Liver (tissue), 3 donors: Measurements from ENCODE around the gene ACSS2.

Experiments used
- ATF3 ChIP-seq: IDR thresholded peaks from 2 replicates; pipeline ENCODE4 v1.6.1; 2016; ENCODE audit warnings: antibody characterized with exemption
- CTCF ChIP-seq: fragments of 150-350 bp; IDR thresholded peaks from 2 replicates; pipeline ENCODE4 v1.5.1; 2017; ENCODE audit warnings: improper control_type of control experiment, low read depth, low read length; ENCODE audit not compliant: missing input control
- EGR1 ChIP-seq, 2 donors: IDR thresholded peaks; 2 replicates each; pipeline ENCODE4 v1.6.1; 2016 to 2018; ENCODE audit warnings: antibody characterized with exemption in 2 of 2, low read depth in 2 of 2
- FOXA1 ChIP-seq: IDR thresholded peaks from 2 replicates; pipeline ENCODE4 v1.6.1; 2016; ENCODE audit warnings: antibody characterized with exemption
- GABPA ChIP-seq, 2 donors: IDR thresholded peaks in 1 of 2; conservative IDR thresholded peaks in 1 of 2; 2 replicates each; pipeline ENCODE4 v1.6.1; 2016; ENCODE audit warnings: antibody characterized with exemption in 2 of 2, mild to moderate bottlenecking in 1 of 2, moderate library complexity in 1 of 2
- JUND ChIP-seq, 2 donors: IDR thresholded peaks; 2 replicates each; pipeline ENCODE4 v1.6.1; 2016; ENCODE audit warnings: antibody characterized with exemption in 2 of 2
- MAX ChIP-seq: IDR thresholded peaks from 2 replicates; pipeline ENCODE4 v1.6.1; 2016; ENCODE audit warnings: antibody characterized with exemption
- RAD21 ChIP-seq, 2 donors: IDR thresholded peaks; 2 replicates each; pipeline ENCODE4 v1.6.1; 2016; ENCODE audit warnings: antibody characterized with exemption in 2 of 2, mild to moderate bottlenecking in 2 of 2
- REST ChIP-seq: IDR thresholded peaks from 2 replicates; pipeline ENCODE4 v1.6.1; 2016; ENCODE audit warnings: antibody characterized with exemption, mild to moderate bottlenecking
- RXRA ChIP-seq, 2 donors: IDR thresholded peaks; 2 replicates each; pipeline ENCODE4 v1.6.1; 2017 to 2018; ENCODE audit warnings: antibody characterized with exemption in 2 of 2, mild to moderate bottlenecking in 1 of 2
- SP1 ChIP-seq: IDR thresholded peaks from 2 replicates; pipeline ENCODE4 v1.6.1; 2018; ENCODE audit warnings: antibody characterized with exemption, mild to moderate bottlenecking
- TAF1 ChIP-seq: conservative IDR thresholded peaks from 2 replicates; pipeline ENCODE4 v1.6.1; 2016; ENCODE audit warnings: antibody characterized with exemption, mild to moderate bottlenecking
- YY1 ChIP-seq: IDR thresholded peaks from 2 replicates; pipeline ENCODE4 v1.6.1; 2016; ENCODE audit warnings: antibody characterized with exemption, mild to moderate bottlenecking
- ZBTB33 ChIP-seq: IDR thresholded peaks from 2 replicates; pipeline ENCODE4 v1.6.1; 2016; ENCODE audit warnings: antibody characterized with exemption
- donor health status: healthy.
- donor health status: healthy.

GRCh38 chr20:34916774-34917354, 40.5 kb downstream of the ACSS2 start:
- TF ChIP-seq CTCF, result no peak
- TF ChIP-seq JUND (IDR thresholded peaks at IDR 0.05), result no peak
- TF ChIP-seq YY1, result no peak
- no peak for TF ChIP-seq TAF1
- no peak for TF ChIP-seq SP1
- no peak for TF ChIP-seq RAD21 (IDR thresholded peaks at IDR 0.05)
- TF ChIP-seq GABPA (IDR thresholded peaks at IDR 0.05 in 1 of 2, conservative IDR thresholded peaks at IDR 0.05 in 1 of 2), result no peak
- no peak for TF ChIP-seq MAX
- TF ChIP-seq EGR1 (IDR thresholded peaks at IDR 0.05; ENCODE audit: low read depth in 2 of 2), result no peak
- no peak for TF ChIP-seq REST
- TF ChIP-seq ATF3, result no peak
- no peak for TF ChIP-seq RXRA (IDR thresholded peaks at IDR 0.05)
- TF ChIP-seq ZBTB33, result no peak
- no peak for TF ChIP-seq FOXA1
